SJSA1 (cell line): ENCODE data around the gene PDPK1. TPM values are rescaled to one million over a fixed set of nuclear protein-coding genes. Genes with fewer than 3 reads are reported as not detected.
"Not testable (repeated sequence)": the region's sequence is repeated elsewhere in the genome, so short reads cannot be mapped to it uniquely, and the experiment has no call there.

Experiments used
- DNase-seq, 2 experiments: peaks; one replicate each; pipeline ENCODE4 v3.0.0-alpha.2; 2015 to 2020; ENCODE audit warnings: low spot score in 2 of 2, low read depth in 1 of 2
- H3K27ac ChIP-seq: fragments of 250-450 bp; sonication (Bioruptor Pico); 2 replicates; pipeline ENCODE4 v1.5.1; 2020; ENCODE audit warnings: mild to moderate bottlenecking, moderate library complexity
- H3K27me3 ChIP-seq: fragments of 250-450 bp; sonication (Bioruptor Pico); replicated peaks from 2 replicates; pipeline ENCODE4 v1.5.1; 2020; ENCODE audit warnings: mild to moderate bottlenecking, moderate library complexity
- H3K36me3 ChIP-seq: fragments of 250-450 bp; sonication (Bioruptor Pico); 2 replicates; pipeline ENCODE4 v1.5.1; 2020; ENCODE audit warnings: mild to moderate bottlenecking
- H3K4me1 ChIP-seq: fragments of 250-450 bp; sonication (Bioruptor Pico); replicated peaks from 2 replicates; pipeline ENCODE4 v1.6.1; 2021; ENCODE audit warnings: mild to moderate bottlenecking
- H3K4me3 ChIP-seq: fragments of 250-450 bp; sonication (Bioruptor Pico); 2 replicates; pipeline ENCODE4 v1.5.1; 2020; ENCODE audit warnings: mild to moderate bottlenecking
- H3K9me3 ChIP-seq: fragments of 250-450 bp; sonication (Bioruptor Pico); replicated peaks from 2 replicates; pipeline ENCODE4 v1.5.1; 2020; ENCODE audit warnings: mild to moderate bottlenecking
- total RNA-seq: library from RNA; depleted of rRNA; stranded (reverse); fragments of >200 nt; shearing (Covaris generic); gene quantifications from 2 replicates; pipeline ENCODE4 v1.2.3, GENCODE V29; 2014

The PDPK1 gene
- total RNA-seq, 1 experiment from 2014 or later, result 20.3 TPM

DNA sequence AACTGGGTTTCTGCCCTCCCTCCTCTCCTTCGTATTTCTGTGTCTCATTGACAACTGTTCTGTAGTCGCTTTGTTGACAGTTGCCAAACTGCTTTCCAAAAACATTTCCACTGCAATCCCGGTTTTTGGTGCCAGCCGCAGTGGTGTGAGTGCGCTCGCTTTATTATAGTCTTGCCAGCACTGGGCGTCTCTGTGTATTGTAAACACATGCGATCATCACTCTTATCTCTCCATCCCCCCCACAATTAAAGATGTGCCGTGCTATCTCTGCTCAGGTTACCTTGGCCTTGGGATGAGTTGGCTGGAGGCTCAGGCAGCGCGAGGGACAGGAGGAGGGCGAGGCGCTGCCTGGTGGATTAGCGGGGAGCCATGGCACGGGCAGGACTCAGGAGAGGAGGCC, 19.3 kb downstream of the PDPK1 start:
- not testable (repeated sequence) for H3K27me3 ChIP-seq, H3K36me3 ChIP-seq, H3K27ac ChIP-seq, H3K4me3 ChIP-seq, H3K4me1 ChIP-seq, H3K9me3 ChIP-seq, DNase-seq

DNA sequence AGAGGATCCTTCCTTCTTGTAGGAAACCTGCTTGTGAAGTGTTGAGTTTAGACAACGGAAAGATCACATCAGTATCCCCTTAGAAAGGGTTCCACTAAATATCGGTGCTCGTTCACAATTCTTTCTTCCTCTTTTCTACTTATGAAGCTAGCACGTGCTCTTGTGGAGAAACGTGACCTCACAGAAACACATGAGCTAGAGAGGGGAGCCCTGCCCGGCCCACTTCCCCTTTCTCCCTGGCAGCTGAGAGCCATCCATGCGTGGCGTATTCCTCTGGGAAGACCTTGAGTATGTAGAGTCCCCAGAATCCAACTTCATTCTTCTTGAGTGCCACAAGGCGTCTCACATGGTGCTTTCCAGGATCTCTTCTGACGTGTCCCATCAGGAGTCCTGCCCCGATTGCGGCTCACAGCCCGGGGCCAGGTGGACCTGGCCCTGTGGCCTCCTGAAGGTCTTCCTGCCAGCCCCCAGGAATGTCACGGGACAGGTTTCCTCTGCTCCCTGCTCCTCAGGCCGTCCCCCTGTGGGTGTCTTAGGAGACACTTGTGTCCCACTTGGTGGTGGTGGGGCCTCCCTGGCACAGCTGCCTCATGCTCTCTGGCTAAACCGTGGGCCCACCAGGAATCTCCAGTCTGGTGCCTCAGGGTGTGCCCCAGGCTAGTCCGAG, 22.4 kb downstream of the PDPK1 start:
- not testable (repeated sequence) for H3K9me3 ChIP-seq, H3K4me3 ChIP-seq, H3K27ac ChIP-seq, H3K4me1 ChIP-seq, H3K36me3 ChIP-seq, H3K27me3 ChIP-seq, DNase-seq

- DNase-seq, result peak in 1 of 2 experiments; percentile 75
- H3K27ac ChIP-seq, H3K36me3 ChIP-seq, H3K9me3 ChIP-seq, H3K27me3 ChIP-seq, H3K4me3 ChIP-seq, H3K4me1 ChIP-seq: not testable (repeated sequence)
Measured at GRCh38 chr16:2560798-2561133, 22.9 kb downstream of the PDPK1 start.

GRCh38 chr16:2567506-2567905, 29.7 kb downstream of the PDPK1 start:
- not testable (repeated sequence) for H3K4me3 ChIP-seq, H3K27me3 ChIP-seq, H3K4me1 ChIP-seq, H3K27ac ChIP-seq, DNase-seq, H3K9me3 ChIP-seq, H3K36me3 ChIP-seq

GRCh38 chr16:2568573-2568972, 30.8 kb downstream of the PDPK1 start:
- not testable (repeated sequence) for H3K36me3 ChIP-seq, H3K9me3 ChIP-seq, DNase-seq, H3K27me3 ChIP-seq, H3K4me1 ChIP-seq, H3K27ac ChIP-seq, H3K4me3 ChIP-seq

GRCh38 chr16:2572704-2573103, 34.9 kb downstream of the PDPK1 start:
- H3K36me3 ChIP-seq, H3K27ac ChIP-seq, H3K27me3 ChIP-seq, H3K9me3 ChIP-seq, H3K4me1 ChIP-seq, DNase-seq, H3K4me3 ChIP-seq: not testable (repeated sequence)

DNA sequence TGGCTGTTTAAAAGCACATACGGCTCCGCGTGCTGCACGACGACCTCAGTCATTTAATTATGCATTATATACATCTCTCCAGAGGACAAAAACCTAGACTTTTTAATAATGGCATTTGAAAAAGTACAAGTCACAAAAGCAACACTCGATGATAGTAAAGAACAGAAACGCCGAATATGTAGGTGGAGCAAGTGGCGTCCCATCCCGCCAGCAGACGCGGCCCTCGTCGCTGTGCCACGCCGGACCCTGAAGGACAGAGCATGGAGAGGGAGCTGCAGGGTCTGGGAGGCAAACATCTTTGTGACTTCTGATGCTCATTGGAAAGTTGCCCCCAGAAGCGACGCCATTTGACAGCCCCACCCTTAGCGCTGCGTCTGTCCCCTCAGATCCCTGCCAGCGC, 38.0 kb downstream of the PDPK1 start:
- not testable (repeated sequence) for H3K9me3 ChIP-seq, H3K4me3 ChIP-seq, H3K27ac ChIP-seq, H3K27me3 ChIP-seq, H3K4me1 ChIP-seq, DNase-seq, H3K36me3 ChIP-seq

GRCh38 chr16:2577044-2577443, 39.2 kb downstream of the PDPK1 start:
- DNase-seq, H3K4me1 ChIP-seq, H3K4me3 ChIP-seq, H3K27me3 ChIP-seq, H3K9me3 ChIP-seq, H3K36me3 ChIP-seq, H3K27ac ChIP-seq: not testable (repeated sequence)

DNA sequence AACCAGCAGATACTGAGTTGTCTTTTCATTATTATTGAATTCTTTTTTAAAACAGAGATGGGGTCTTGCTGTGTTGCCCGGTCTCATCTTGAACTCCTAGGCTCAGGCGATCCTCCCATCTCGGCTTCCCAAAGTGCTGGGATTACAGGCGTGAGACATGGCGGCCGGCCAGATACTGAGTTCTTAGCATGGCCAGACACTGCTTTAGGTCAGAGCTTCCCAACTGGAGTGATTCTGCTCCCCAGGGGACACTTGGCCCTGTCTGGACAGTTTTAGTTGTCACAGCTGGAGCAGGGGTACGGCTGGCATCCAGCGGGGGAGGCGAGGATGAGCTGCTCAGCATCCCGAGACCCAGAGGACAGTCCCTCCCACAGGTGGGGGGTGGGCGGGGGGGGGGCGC, 41.1 kb downstream of the PDPK1 start:
- not testable (repeated sequence) for H3K36me3 ChIP-seq, H3K27me3 ChIP-seq, H3K27ac ChIP-seq, DNase-seq, H3K4me1 ChIP-seq, H3K4me3 ChIP-seq, H3K9me3 ChIP-seq

GRCh38 chr16:2580143-2580542, 42.3 kb downstream of the PDPK1 start:
- peak in 1 of 2 experiments; percentile 20 for DNase-seq
- H3K27ac ChIP-seq, H3K36me3 ChIP-seq, H3K4me3 ChIP-seq, H3K9me3 ChIP-seq, H3K4me1 ChIP-seq, H3K27me3 ChIP-seq: not testable (repeated sequence)

DNA sequence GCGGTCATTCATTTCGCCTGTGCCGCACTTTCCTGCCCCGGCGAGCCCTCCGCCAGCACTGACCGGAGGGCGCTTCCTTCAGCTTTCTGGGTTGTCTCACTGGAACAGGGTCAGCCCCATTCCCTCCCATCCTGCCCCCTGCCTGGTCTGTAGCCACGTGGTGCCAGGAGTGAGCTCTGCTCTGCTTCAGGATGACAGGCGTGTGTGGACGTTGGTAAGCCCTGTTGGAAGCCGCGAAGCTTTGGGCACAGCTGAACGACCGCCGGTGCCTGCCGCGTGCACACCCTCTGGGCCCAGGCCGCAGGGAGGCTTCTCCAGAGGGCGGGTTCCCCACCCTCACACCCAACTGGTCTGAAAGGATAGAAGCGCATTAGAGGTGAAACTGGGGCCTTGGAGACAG, 43.0 kb downstream of the PDPK1 start:
- H3K36me3 ChIP-seq, result peaks cover 13% of the 10 kb centered on the region
- peaks cover 12% of the 10 kb centered on the region for H3K4me1 ChIP-seq
- DNase-seq, H3K4me3 ChIP-seq, H3K27ac ChIP-seq, H3K9me3 ChIP-seq, H3K27me3 ChIP-seq: not testable (repeated sequence)

- Histone ChIP-seq H3K36me3 (peaks cover 50% of the 10 kb centered on the region), H3K27me3 (no peaks in the 10 kb centered on the region), H3K9me3 (no peaks in the 10 kb centered on the region), H3K4me3 (no peak overlapping the region), H3K27ac (no peak overlapping the region), H3K4me1 (peaks cover 12% of the 10 kb centered on the region)
- peak in 1 of 2 experiments; percentile 55 for DNase-seq
Measured at GRCh38 chr16:2584729-2585650, 47.2 kb downstream of the PDPK1 start.

GRCh38 chr16:2585651-2586081, 47.8 kb downstream of the PDPK1 start:
- H3K4me3 ChIP-seq, result no peak overlapping the region
- DNase-seq, result no peak
- H3K27me3 ChIP-seq, result no peaks in the 10 kb centered on the region
- H3K36me3 ChIP-seq, result peaks cover 55% of the 10 kb centered on the region
- H3K9me3 ChIP-seq, result no peaks in the 10 kb centered on the region
- H3K27ac ChIP-seq, result no peak overlapping the region
- peaks cover 12% of the 10 kb centered on the region for H3K4me1 ChIP-seq

DNA sequence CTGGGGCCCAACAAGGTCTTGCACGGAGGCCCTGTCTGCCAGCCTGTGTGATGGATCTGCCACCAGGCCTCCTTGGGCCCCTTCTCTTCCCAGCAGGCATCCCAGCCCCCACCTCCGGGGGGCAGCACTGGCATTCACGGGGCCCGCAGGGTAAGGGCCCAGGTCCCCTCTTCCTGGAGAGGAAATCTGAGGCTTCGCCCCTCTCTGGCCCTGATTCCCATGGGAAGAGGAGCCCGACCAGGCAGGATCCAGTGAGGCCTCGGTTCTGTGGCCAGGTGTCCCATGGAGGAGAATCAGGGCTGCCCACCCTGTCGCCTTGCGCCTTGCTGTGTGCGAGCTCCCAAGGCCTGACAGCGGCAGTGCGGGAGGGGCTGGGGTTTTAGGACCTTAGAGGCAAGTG, 48.4 kb downstream of the PDPK1 start:
- Histone ChIP-seq H3K9me3 (no peaks in the 10 kb centered on the region), H3K4me3 (no peak overlapping the region), H3K4me1 (peaks cover 12% of the 10 kb centered on the region), H3K36me3 (peaks cover 58% of the 10 kb centered on the region), H3K27me3 (no peaks in the 10 kb centered on the region), H3K27ac (no peak overlapping the region)
- DNase-seq, result no peak
